HL-60 (cell line): ENCODE data around the gene AMHR2.
A peak's percentile ranks its signal among the peaks of the same experiment; 100 is the strongest.

ENCODE experiments used
- GABPA ChIP-seq: IDR thresholded peaks from 2 replicates; pipeline ENCODE4 v1.6.1; 2012; ENCODE audit warnings: low read depth
- POLR2AphosphoS5 ChIP-seq: IDR thresholded peaks from 2 replicates; pipeline ENCODE4 v1.6.1; 2012; ENCODE audit warnings: low read depth
- REST ChIP-seq: IDR thresholded peaks from 2 replicates; pipeline ENCODE4 v1.6.1; 2012; ENCODE audit warnings: low read depth; ENCODE audit not compliant: insufficient replicate concordance
- TF ChIP-seq, protein P1 (sequence below): IDR thresholded peaks from one replicate; pipeline ENCODE4 v1.5.1; 2011; ENCODE audit warnings: low read length, control low read depth, inconsistent platforms; ENCODE audit not compliant: insufficient read depth

DNA sequence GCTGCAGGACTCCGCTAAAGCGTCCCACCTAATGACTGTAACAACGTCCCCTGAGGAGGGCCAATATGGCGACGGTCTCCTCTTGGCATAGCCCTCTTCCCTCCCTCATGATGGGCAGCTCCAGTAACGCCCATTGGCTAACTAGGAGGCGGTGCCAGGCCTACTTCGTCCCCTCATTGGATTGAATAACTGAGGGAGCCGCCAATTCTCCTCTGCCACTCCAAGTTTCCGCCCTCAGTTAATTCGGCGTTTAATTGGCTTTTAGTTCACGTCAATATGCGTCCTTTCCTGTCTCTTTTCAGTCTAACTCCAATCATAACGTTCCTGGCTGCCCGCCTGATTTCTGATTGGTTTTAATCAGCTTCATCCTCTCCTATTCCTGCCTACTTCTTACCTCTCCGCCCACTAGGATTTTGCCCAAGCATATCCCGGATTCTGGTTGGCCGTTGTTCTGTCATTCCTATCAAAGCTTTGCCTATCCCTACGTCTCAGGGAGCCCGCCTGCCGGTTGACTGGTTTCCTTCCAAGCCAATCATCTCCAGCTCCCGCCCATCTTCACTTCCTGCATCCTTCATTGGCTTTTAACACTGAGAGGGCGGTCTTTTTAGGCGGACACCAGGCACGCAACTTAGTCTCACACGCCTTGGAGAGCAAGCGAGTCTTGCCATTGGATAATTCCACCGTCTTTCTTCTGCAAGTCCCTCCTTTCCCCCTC lies 44.1 kb upstream of the AMHR2 start:
- TF ChIP-seq, protein P1, sequence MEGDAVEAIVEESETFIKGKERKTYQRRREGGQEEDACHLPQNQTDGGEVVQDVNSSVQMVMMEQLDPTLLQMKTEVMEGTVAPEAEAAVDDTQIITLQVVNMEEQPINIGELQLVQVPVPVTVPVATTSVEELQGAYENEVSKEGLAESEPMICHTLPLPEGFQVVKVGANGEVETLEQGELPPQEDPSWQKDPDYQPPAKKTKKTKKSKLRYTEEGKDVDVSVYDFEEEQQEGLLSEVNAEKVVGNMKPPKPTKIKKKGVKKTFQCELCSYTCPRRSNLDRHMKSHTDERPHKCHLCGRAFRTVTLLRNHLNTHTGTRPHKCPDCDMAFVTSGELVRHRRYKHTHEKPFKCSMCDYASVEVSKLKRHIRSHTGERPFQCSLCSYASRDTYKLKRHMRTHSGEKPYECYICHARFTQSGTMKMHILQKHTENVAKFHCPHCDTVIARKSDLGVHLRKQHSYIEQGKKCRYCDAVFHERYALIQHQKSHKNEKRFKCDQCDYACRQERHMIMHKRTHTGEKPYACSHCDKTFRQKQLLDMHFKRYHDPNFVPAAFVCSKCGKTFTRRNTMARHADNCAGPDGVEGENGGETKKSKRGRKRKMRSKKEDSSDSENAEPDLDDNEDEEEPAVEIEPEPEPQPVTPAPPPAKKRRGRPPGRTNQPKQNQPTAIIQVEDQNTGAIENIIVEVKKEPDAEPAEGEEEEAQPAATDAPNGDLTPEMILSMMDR, result no peak
- TF ChIP-seq GABPA (peak; percentile 65), POLR2AphosphoS5 (peak; percentile 98), REST (no peak)
